ENCODE measurements around the gene KLF6. TPM values are rescaled to one million over a fixed set of nuclear protein-coding genes. Genes with fewer than 3 reads are reported as not detected.

KLF6 gene
- polyA plus RNA-seq, 1 of the 3 experiments (the other 2 are of a cell fraction), result 148 TPM

GRCh38 chr10:3792710-3793219 is 7.8 kb upstream of the KLF6 start (continued):
- TF ChIP-seq PBX3 (IDR thresholded peaks at IDR 0.05) (no peak), ZBTB33 (IDR thresholded peaks at IDR 0.05; ENCODE audit: borderline replicate concordance, low read depth) (no peak), SMC3 (IDR thresholded peaks at IDR 0.05; ENCODE audit: low read depth, low read length) (no peak), ELF1 (IDR thresholded peaks at IDR 0.05) (no peak), MEF2A (IDR thresholded peaks at IDR 0.05; ENCODE audit: borderline replicate concordance, low read depth) (no peak)

GRCh38 chr10:3791974-3792633 is 7.1 kb upstream of the KLF6 start:
- H3K27ac ChIP-seq (ENCODE audit: low read depth in 2 of 2, low read length in 1 of 2), result no peak overlapping the region
- 73% methylated on average over 3 of the region's 3 CpGs for WGBS (ENCODE audit: low lambda C conversion rate)

GRCh38 chr10:3790858-3791257 is 5.8 kb upstream of the KLF6 start:
- POLR2A ChIA-PET, result no interaction called here
- WGBS (ENCODE audit: low lambda C conversion rate), result 91% methylated on average over 3 of the region's 6 CpGs
- H2AFZ ChIP-seq (ENCODE audit: low read depth), result no peak overlapping the region
- no peak for DNase-seq
- H3K4me2 ChIP-seq, result no peak overlapping the region
- H3K36me3 ChIP-seq (replicated peaks in 1 of 2; ENCODE audit: control insufficient read depth in 1 of 2, insufficient read depth in 2 of 2, low read length in 1 of 2), result no peaks in the 10 kb centered on the region
- peaks cover 7% of the 10 kb centered on the region; the same call in 1 of the 2 replicates for H3K79me2 ChIP-seq (ENCODE audit: insufficient read depth)
- peaks cover 12% of the 10 kb centered on the region for H3F3A ChIP-seq (replicated peaks; ENCODE audit: insufficient read depth)
- H4K20me1 ChIP-seq (ENCODE audit: insufficient read depth), result no peaks in the 10 kb centered on the region
- no peak overlapping the region for H3K27ac ChIP-seq (ENCODE audit: low read depth in 2 of 2, low read length in 1 of 2)
- H3K4me1 ChIP-seq (ENCODE audit: control insufficient read depth in 1 of 2, insufficient read depth in 2 of 2, low read depth in 1 of 2, low read length in 1 of 2), result peaks cover 6% of the 10 kb centered on the region in 2 experiments; a peak in 2 of 4 replicates
- no peaks in the 10 kb centered on the region for H3K9me3 ChIP-seq
- CTCF ChIA-PET, result no interaction called here
- no peak overlapping the region for H3K4me3 ChIP-seq (ENCODE audit: low read depth in 2 of 2, low read length in 1 of 2)
- H3K27me3 ChIP-seq (ENCODE audit: insufficient read depth), result no peaks in the 10 kb centered on the region
- H3K9ac ChIP-seq, result no peak overlapping the region
- no peaks in the 10 kb centered on the region for H3K9me2 ChIP-seq
- TF ChIP-seq SIN3A (IDR thresholded peaks at IDR 0.05; ENCODE audit: borderline replicate concordance, low read depth, low read length) (no peak), JUND (IDR thresholded peaks at IDR 0.05) (no peak), TEAD4 (IDR thresholded peaks at IDR 0.05; ENCODE audit: borderline replicate concordance, insufficient read depth) (no peak), MXI1 (IDR thresholded peaks at IDR 0.05; ENCODE audit: low read depth, low read length) (no peak), REST (IDR thresholded peaks at IDR 0.05; ENCODE audit: low read depth, low read length) (no peak), FOSL2 (IDR thresholded peaks at IDR 0.05; ENCODE audit: borderline replicate concordance, low read depth) (no peak), NFIC (IDR thresholded peaks at IDR 0.05; ENCODE audit: borderline replicate concordance) (no peak), CHD2 (IDR thresholded peaks at IDR 0.05; ENCODE audit: low read length, partially characterized antibody) (no peak), MAX (IDR thresholded peaks at IDR 0.05; ENCODE audit: low read depth) (no peak), GABPA (IDR thresholded peaks at IDR 0.05; ENCODE audit: low read depth) (no peak), PBX3 (IDR thresholded peaks at IDR 0.05) (no peak), YY1 (IDR thresholded peaks at IDR 0.05; ENCODE audit: low read depth) (no peak), EP300 (IDR thresholded peaks at IDR 0.05; ENCODE audit: borderline replicate concordance in 1 of 2, low read depth in 1 of 2, low read length in 1 of 2) (no peak)

More at GRCh38 chr10:3791974-3792633, 7.1 kb upstream of the KLF6 start:
- Histone ChIP-seq H3K79me2 (ENCODE audit: insufficient read depth) (no peaks in the 10 kb centered on the region), H3K4me1 (ENCODE audit: control insufficient read depth in 1 of 2, insufficient read depth in 2 of 2, low read depth in 1 of 2, low read length in 1 of 2) (no peaks in the 10 kb centered on the region), H3K4me2 (no peak overlapping the region), H3K9me3 (no peaks in the 10 kb centered on the region), H2AFZ (ENCODE audit: low read depth) (no peak overlapping the region), H3K27me3 (ENCODE audit: insufficient read depth) (no peaks in the 10 kb centered on the region), H3K9me2 (no peaks in the 10 kb centered on the region), H3K9ac (no peak overlapping the region), H4K20me1 (ENCODE audit: insufficient read depth) (no peaks in the 10 kb centered on the region), H3K36me3 (replicated peaks in 1 of 2; ENCODE audit: control insufficient read depth in 1 of 2, insufficient read depth in 2 of 2, low read length in 1 of 2) (no peaks in the 10 kb centered on the region), H3K4me3 (ENCODE audit: low read depth in 2 of 2, low read length in 1 of 2) (no peak overlapping the region), H3F3A (replicated peaks; ENCODE audit: insufficient read depth) (peaks cover 7% of the 10 kb centered on the region)
- no peak for DNase-seq
- POLR2A ChIA-PET, result no interaction called here
- TF ChIP-seq TCF12 (IDR thresholded peaks at IDR 0.05), result peak; percentile 21; the same call in 1 of the 2 replicates
- TF ChIP-seq JUND (IDR thresholded peaks at IDR 0.05), result no peak
- CTCF ChIA-PET, result no interaction called here

Measured in SK-N-SH (cell line).